CD4-positive, alpha-beta T cell treated with Interleukin-1 beta for 1 hour (primary cell): ENCODE measurements around the gene CRB2.
"Not testable (repeated sequence)": the region's sequence is repeated elsewhere in the genome, so short reads cannot be mapped to it uniquely, and the experiment has no call there.

ENCODE experiments used
- DNase-seq, 2 donors: peaks; one replicate each; pipeline ENCODE4 v3.0.0-alpha.2; 2020 to 2022

Gene CRB2

GRCh38 chr9:123329329-123329955 is 26.6 kb upstream of the CRB2 start:
- DNase-seq, result peak in 1 of 2 donors; percentile 33

GRCh38 chr9:123331346-123332060 is 24.5 kb upstream of the CRB2 start:
- no peak for DNase-seq

DNA sequence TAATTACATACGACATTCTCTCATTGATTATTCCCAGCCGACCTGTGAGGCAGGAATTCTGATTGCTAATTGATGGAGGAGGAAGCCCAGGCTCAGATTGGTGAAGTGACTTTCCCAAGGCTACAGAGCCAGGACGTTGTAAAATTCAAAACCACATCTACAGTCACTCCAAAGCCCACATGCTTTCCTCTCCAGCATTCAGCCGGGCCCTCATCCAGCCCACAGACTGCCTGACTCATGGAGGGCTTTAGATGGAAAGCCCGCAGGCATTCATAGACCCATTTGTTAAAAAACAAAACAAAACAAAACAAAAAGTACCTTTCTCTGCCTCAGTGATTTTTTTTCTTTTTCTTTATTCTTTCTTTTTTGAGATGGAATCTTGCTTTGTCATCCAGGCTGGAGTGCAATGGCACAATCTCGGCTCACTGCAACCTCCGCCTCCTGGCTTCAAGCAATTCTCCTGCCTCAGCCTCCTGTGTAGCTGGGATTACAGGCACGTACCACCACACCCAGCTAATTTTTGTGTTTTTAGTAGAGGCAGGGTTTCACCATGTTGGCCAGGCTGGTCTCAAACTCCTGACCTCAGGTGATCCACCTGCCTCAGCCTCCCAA is 22.8 kb upstream of the CRB2 start:
- DNase-seq, result not testable (repeated sequence)

DNA sequence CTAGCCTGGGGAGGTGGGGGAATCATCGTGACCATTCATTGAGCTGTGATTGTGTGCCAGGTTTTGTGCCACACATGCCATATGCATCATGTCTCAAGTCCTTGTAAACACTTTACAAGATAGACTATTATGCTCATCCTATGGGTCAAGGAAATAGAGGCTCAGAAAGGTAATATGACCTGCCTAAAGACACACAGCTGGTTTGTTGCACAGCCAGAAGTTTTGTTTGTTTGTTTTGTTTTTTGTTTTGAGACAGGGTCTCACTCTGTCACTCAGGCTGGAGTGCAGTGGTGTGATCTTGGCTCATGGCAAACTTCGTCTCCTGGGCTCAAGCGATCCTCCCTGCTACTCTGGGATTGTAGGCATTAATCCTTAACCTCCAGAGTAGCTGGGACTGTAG is 21.4 kb upstream of the CRB2 start:
- DNase-seq, result no peak

- DNase-seq, result no peak
These were observed 20.6 kb upstream of the CRB2 start for GRCh38 chr9:123335193-123335985.

GRCh38 chr9:123335986-123336329 is 20.0 kb upstream of the CRB2 start:
- no peak for DNase-seq

DNA sequence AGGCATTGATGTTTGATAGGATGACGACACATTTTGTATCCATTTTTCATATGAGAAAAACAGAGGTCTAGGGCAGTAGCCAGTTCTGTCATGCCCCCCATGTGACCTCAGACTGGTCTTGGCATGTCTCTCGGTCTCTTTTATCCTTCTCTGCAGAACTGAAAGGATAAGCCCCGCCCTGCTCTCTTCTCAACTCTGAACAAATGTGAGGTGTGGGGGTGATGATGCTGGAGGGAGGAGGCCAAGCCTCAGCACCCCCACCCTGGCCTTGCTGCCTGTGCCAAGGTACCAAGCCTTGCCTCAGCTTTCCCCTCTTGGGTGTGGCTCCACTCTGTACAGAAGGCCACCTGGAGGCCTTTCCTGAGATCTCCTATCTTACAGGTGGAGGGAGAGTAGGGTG is 19.5 kb upstream of the CRB2 start:
- no peak for DNase-seq

DNA sequence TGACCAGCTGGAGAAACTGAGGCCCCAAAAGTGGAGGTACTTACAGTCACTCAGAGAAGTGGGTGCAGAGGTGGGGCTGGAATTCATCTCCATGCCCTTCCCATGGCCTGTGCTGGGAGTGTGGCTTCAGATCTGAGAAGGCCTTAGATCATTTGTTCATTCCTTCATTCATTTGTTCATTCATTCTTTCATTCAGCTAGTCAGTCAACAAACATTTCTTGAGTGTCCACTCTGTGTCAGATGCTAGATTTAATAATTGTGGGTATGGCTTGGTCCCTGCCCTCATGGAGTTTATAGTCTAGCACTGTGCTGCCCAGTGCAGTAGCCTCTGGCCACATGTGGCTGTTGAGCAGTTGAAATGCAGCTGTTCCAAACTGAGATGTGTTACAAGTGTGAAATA is 19.0 kb upstream of the CRB2 start:
- no peak for DNase-seq

DNA sequence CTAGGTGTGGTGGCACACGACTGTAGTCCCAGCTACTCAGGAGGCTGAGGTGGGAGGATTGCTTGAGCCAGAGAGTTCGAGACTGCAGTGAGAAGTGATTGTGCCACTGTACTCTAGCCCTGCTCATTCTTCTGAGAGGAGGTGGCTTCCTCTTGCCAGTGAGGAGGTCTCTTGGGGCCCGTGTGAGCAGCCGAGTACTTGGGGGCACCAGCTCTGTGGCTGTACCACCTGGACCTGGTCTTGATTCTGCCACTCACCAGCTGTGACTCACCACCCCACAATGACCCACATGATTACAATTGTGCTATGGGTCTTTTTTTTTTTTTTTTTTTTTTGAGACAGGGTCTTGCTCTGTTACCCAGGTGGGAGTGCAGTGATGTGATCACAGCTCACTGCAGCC is 18.0 kb upstream of the CRB2 start:
- peak in 1 of 2 donors; percentile 74 for DNase-seq

GRCh38 chr9:123338710-123339665 is 17.0 kb upstream of the CRB2 start:
- peak; percentile 38 to 76 for DNase-seq

DNA sequence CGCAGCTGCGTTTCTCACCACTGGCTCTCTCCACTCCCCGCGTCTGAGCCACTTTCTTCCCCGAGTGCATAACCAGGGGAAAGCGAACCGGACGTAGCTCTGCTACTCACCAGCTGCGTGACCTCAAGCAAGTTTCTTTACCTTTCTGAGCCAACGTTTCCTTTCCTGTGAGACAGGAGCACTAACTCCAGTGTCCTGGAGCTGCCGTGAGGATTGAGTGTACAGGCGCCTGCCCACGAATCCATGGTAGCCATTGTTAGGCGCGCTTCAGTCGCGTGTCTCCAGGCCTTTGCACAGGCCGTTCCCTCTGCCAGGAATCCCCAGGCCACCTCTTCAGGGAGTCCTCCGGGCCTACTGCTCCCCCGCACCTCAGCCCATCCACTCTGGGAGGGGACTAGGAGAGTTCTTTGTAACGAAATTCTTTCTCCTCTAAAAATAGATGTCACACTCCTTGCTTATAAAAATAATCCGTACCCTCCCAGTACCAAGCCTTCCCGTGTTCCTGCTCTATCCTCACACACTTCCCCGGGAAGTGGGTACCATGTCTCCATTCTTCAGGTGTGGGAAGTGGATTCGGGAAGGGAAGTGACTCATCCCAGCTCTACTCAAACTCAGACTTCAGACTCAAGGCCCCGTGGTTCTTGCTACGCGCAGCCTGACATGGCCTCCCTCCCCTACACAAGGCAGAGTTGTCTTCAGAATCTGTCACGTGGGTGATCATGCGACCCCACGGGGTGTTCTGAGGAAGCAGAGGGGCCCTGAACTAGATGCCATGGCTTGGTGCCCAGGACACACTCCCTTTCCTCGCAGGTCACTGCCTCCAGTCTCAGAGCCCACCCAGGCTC is 16.1 kb upstream of the CRB2 start:
- peak in 1 of 2 donors; percentile 33 for DNase-seq

DNA sequence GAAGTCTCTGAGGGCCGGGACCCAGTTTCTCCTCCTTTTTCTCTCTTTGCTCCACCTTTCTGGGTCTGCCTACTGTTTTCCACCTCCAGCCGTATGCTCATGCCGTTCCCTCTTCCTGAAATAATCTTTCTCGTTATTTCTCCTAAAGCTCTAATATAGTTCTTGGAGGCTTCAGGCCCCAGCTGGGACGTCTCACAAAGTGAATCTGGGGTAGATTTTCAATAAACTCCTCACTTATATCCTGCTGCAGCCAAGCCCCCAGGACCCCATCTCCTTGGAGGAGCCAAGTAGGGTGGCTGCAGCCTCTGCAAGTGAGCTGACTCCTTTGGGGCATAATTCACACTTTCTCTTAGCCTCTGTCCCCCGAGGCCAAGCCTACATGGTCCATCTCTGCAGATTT is 14.2 kb upstream of the CRB2 start:
- no peak for DNase-seq

DNA sequence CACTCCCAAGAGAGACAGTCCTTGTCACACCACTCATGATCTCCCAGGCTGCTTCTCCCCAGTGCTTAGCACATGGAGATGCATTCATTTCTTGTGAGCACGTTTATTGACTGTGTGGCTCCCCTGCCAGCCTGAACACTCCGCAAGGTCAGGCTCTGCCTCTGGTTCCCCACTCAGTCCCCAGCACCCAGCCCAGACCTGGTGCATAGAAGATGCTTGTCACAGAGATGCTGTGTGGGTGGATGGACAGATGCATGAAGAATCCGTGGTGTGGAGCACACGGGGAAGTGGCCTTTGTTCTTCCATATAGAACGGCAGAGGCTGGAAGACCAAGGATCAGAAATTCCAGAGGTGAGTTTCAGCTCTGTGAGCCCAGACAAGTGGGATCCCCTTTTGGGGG is 13.8 kb upstream of the CRB2 start:
- no peak for DNase-seq

- peak in 1 of 2 donors; percentile 66 for DNase-seq
These were observed 12.4 kb upstream of the CRB2 start for GRCh38 chr9:123343443-123344191.

DNA sequence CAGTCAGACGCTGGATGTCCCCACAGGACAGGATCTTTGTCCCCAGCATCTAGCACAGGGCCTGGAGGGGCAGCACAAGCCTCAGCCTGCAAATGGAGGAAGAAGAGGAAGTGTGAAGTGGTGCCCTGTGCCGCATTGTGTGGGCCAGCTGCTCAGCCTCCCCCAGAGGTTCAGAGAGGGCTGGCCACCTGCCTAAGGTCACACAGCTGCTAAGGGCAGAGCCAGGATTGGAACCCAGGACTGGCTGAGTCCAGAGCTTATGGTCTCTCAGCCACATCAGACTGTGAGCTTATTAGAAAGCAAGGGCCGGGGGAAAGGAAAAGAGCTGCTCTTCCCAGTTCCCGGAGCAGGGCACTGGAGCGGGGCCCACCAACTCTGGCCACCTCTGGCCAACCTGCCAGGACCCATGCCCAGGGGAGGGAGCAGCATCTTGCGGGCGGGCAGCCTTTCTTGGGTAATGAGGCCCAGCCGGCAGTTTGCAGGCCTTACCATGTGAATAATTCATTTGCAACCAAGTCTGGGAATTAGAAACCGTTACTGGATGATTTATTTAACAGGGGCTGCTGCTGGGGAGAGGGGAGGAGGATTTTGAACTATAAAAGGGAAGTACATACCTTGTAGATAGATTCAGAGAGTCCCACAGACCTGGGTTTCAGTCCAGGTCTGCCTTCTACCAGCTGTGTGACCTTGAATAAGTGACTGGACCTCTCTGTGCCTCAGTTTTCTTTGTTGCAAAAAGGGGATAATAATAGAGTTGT is 11.6 kb upstream of the CRB2 start:
- DNase-seq, result peak in 1 of 2 donors; percentile 29

DNA sequence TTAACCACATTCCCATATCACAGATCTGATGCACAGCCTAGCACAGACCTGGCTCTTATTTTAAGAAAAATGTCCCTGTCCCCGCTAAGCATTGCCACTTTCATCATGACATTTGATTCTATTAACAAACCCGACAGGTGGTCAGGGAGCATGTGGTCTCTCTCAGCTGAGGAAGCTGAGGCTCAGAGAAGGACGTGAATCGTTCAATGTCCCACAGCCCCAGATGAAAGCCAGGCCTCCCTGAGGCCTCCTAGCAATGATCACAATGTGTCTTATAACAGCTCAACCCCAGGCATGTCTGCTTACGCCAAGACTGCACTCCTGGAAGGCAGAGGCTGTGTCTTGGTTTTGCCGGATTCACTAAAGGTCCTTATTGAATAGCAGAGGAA is 10.4 kb upstream of the CRB2 start:
- no peak for DNase-seq

- DNase-seq, result no peak
These were observed 10.0 kb upstream of the CRB2 start for GRCh38 chr9:123346026-123346425.

DNA sequence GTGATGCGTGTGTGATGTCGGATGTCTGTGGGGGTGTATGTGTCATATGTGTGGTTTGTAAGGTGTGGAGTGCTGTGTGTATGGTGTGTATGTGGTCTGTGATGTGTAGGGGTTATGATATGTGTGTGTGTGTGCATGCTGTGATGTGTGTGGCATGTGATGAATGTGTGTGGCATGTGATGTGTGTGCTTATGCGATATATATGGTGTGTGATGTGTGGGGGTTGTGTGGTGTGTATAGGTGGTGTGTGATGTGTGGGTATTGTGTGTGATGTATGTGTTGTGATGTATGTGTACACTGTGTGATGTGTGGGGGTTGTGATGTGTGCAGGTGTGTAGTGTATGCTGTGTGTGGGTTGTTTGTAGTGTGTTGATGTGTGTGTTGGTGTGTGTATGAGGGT is 9.2 kb upstream of the CRB2 start:
- no peak for DNase-seq

GRCh38 chr9:123347289-123348060 is 8.5 kb upstream of the CRB2 start:
- no peak for DNase-seq
